GM23338 (cell line): ENCODE measurements around the gene STK11IP.

Experiments used
- CREB1 ChIP-seq: fragments of 250-450 bp; sonication (Bioruptor Pico); IDR thresholded peaks from 2 replicates; pipeline ENCODE4 v1.5.0; 2020; ENCODE audit warnings: low read depth, mild to moderate bottlenecking, moderate library complexity
- CTCF ChIP-seq, 2 experiments: fragments of 200-600 bp in 1 of 2; sonication (generic) in 1 of 2; conservative IDR thresholded peaks; 2 replicates each; pipeline versions ENCODE4 v1.5.1 to v1.6.1; 2016 to 2017; ENCODE audit warnings: antibody characterized with exemption in 2 of 2, low read depth in 2 of 2, mild to moderate bottlenecking in 2 of 2, moderate library complexity in 1 of 2
- POLR2AphosphoS5 ChIP-seq: IDR thresholded peaks from 2 replicates; pipeline ENCODE4 v1.6.1; 2016; ENCODE audit warnings: antibody characterized with exemption, low read depth

- TF ChIP-seq CTCF (conservative IDR thresholded peaks at IDR 0.05; ENCODE audit: low read depth in 2 of 2), result no peak
- no peak for TF ChIP-seq POLR2AphosphoS5
- no peak for TF ChIP-seq CREB1 (CRISPR knock-in tag)
Measured at GRCh38 chr2:219575566-219576504, 21.8 kb upstream of the STK11IP start.
